ENCODE measurements around the gene R3HDM4.

DNA sequence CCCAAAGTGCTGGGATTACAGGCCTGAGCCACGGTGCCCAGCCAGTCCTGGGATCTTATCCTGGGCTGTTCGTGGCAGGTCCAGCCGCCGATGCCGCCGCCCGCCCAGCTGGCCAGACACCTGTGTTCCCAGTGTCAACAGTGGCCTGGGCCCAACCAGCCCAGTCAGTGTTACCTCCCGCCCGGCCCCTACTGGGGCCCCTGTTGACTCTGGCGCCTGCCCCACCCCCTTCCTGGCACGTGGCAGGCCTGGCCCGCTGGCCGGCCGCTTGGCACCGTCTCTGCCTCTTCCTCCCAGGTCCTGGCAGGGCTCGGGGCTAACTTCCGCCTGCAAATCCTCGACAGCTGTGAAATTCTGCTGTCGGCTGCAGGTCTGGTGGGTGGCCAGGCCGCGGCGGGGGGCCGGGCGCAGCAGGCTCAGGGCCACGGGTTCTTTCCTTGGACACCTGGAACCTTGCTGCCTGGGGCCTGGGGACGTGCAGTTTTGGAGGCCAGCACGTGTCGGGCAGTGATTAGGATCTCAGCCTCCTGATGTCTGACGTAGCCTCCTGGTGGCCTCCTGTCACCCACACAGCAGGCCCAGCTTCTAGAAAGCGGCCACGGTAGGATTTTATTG lies 22.0 kb upstream of the R3HDM4 start:
- TF ChIP-seq, protein P1, sequence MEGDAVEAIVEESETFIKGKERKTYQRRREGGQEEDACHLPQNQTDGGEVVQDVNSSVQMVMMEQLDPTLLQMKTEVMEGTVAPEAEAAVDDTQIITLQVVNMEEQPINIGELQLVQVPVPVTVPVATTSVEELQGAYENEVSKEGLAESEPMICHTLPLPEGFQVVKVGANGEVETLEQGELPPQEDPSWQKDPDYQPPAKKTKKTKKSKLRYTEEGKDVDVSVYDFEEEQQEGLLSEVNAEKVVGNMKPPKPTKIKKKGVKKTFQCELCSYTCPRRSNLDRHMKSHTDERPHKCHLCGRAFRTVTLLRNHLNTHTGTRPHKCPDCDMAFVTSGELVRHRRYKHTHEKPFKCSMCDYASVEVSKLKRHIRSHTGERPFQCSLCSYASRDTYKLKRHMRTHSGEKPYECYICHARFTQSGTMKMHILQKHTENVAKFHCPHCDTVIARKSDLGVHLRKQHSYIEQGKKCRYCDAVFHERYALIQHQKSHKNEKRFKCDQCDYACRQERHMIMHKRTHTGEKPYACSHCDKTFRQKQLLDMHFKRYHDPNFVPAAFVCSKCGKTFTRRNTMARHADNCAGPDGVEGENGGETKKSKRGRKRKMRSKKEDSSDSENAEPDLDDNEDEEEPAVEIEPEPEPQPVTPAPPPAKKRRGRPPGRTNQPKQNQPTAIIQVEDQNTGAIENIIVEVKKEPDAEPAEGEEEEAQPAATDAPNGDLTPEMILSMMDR (IDR thresholded peaks at IDR 0.05), result no peak
- TF ChIP-seq ZFX (IDR thresholded peaks at IDR 0.05; ENCODE audit: borderline replicate concordance), result no peak

Measured in 22Rv1 (cell line).